NB4 (cell line): ENCODE data around the gene OR6F1.

Experiments used
- TF ChIP-seq, protein P1 (sequence below): IDR thresholded peaks from one replicate; pipeline ENCODE4 v1.5.1; 2012; ENCODE audit warnings: low read depth, low read length
- TF ChIP-seq, protein P2 (sequence below): IDR thresholded peaks from 2 replicates; pipeline ENCODE4 v1.6.1; 2011; ENCODE audit warnings: low read depth, low read length

DNA sequence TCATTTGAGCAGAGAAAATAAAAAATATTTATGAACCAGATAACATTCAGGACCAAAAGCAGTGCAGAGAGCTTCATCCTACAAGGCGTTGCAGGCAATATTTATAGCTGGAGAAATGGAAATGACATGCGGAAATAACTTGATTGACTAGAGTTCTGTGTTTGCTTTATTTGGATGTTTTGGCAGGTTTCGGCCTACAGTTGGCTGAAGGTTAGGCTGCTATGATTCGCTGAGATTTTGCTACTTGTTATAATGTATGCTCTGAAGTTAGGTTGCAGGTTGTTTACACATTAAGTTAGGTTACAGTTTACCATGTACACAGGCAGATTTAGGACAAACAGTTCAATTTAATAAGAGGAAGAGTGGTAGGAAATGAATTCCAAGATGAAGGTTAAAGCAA lies 36.3 kb downstream of the OR6F1 start:
- TF ChIP-seq, protein P1, sequence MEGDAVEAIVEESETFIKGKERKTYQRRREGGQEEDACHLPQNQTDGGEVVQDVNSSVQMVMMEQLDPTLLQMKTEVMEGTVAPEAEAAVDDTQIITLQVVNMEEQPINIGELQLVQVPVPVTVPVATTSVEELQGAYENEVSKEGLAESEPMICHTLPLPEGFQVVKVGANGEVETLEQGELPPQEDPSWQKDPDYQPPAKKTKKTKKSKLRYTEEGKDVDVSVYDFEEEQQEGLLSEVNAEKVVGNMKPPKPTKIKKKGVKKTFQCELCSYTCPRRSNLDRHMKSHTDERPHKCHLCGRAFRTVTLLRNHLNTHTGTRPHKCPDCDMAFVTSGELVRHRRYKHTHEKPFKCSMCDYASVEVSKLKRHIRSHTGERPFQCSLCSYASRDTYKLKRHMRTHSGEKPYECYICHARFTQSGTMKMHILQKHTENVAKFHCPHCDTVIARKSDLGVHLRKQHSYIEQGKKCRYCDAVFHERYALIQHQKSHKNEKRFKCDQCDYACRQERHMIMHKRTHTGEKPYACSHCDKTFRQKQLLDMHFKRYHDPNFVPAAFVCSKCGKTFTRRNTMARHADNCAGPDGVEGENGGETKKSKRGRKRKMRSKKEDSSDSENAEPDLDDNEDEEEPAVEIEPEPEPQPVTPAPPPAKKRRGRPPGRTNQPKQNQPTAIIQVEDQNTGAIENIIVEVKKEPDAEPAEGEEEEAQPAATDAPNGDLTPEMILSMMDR: no peak
- TF ChIP-seq, protein P2, sequence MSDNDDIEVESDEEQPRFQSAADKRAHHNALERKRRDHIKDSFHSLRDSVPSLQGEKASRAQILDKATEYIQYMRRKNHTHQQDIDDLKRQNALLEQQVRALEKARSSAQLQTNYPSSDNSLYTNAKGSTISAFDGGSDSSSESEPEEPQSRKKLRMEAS: no peak
